Endothelial cell (in vitro differentiated cells): ENCODE measurements around the gene TNS3. TPM values are rescaled to one million over a fixed set of nuclear protein-coding genes. Genes with fewer than 3 reads are reported as not detected.

ENCODE experiments used
- DNase-seq: peaks from one replicate; pipeline ENCODE4 v3.0.0; 2021; ENCODE audit warnings: low spot score
- H3K27ac Mint-ChIP-seq: one replicate; pipeline ENCODE4 v1.8.0; 2021; ENCODE audit warnings: mixed read lengths, inconsistent platforms; ENCODE audit not compliant: unreplicated experiment
- H3K27me3 Mint-ChIP-seq: one replicate; pipeline ENCODE4 v1.8.0; 2021; ENCODE audit warnings: mild to moderate bottlenecking, moderate library complexity, mixed read lengths, inconsistent platforms; ENCODE audit not compliant: unreplicated experiment
- H3K36me3 Mint-ChIP-seq: one replicate; pipeline ENCODE4 v1.8.0; 2021; ENCODE audit warnings: mild to moderate bottlenecking, low read depth, mixed read lengths, inconsistent platforms; ENCODE audit not compliant: unreplicated experiment
- H3K4me1 Mint-ChIP-seq: one replicate; pipeline ENCODE4 v1.8.0; 2021; ENCODE audit warnings: mild to moderate bottlenecking, mixed read lengths, inconsistent platforms; ENCODE audit not compliant: unreplicated experiment
- H3K4me3 Mint-ChIP-seq: one replicate; pipeline ENCODE4 v1.8.0; 2021; ENCODE audit warnings: mild to moderate bottlenecking, mixed read lengths, inconsistent platforms; ENCODE audit not compliant: unreplicated experiment
- H3K9me3 Mint-ChIP-seq: one replicate; pipeline ENCODE4 v1.8.0; 2021; ENCODE audit warnings: mixed read lengths, inconsistent platforms; ENCODE audit not compliant: unreplicated experiment
- CTCF ChIP-seq: fragments of 200-600 bp; sonication (generic); IDR thresholded peaks from one replicate; pipeline ENCODE4 v1.5.0; 2021; ENCODE audit warnings: antibody characterized with exemption; ENCODE audit not compliant: unreplicated experiment
- total RNA-seq: library from RNA; stranded (reverse); fragmentation: NEBNext Ultra II Directional; extraction: Animal tissue kit (Norgen Biotek cat#: 25700); gene quantifications from one replicate; pipeline ENCODE4 v1.2.1, GENCODE V29; 2021; ENCODE audit not compliant: unreplicated experiment

TNS3 gene
- total RNA-seq, 1 donor from 2014 or later = 7.5 TPM

- no peak for TF ChIP-seq CTCF
- Mint-ChIP-seq H3K36me3 (no peaks in the 10 kb centered on the region), H3K27ac (no peak overlapping the region)
These were observed 337.2 kb downstream of the TNS3 start for GRCh38 chr7:47244692-47245091.

GRCh38 chr7:47241112-47242065, 340.5 kb downstream of the TNS3 start:
- Mint-ChIP-seq H3K27ac (no peak overlapping the region), H3K27me3 (peaks cover 2% of the 10 kb centered on the region), H3K36me3 (no peaks in the 10 kb centered on the region), H3K4me3 (no peak overlapping the region), H3K9me3 (no peaks in the 10 kb centered on the region), H3K4me1 (peaks cover 18% of the 10 kb centered on the region)
- DNase-seq = no peak
- no peak for TF ChIP-seq CTCF

More at GRCh38 chr7:47244692-47245091, 337.2 kb downstream of the TNS3 start:
- Mint-ChIP-seq H3K27me3 (no peaks in the 10 kb centered on the region), H3K9me3 (no peaks in the 10 kb centered on the region), H3K4me3 (no peak overlapping the region), H3K4me1 (peaks cover 15% of the 10 kb centered on the region)
- no peak for DNase-seq

GRCh38 chr7:47239931-47240421, 341.9 kb downstream of the TNS3 start:
- Mint-ChIP-seq H3K4me1 (peaks cover 18% of the 10 kb centered on the region), H3K36me3 (no peaks in the 10 kb centered on the region), H3K27me3 (peaks cover 2% of the 10 kb centered on the region), H3K27ac (no peak overlapping the region), H3K4me3 (no peak overlapping the region), H3K9me3 (no peaks in the 10 kb centered on the region)
- no peak for TF ChIP-seq CTCF
- no peak for DNase-seq

- Mint-ChIP-seq H3K4me1 (peaks cover 18% of the 10 kb centered on the region), H3K9me3 (no peaks in the 10 kb centered on the region), H3K27ac (no peak overlapping the region), H3K36me3 (no peaks in the 10 kb centered on the region), H3K4me3 (no peak overlapping the region), H3K27me3 (peaks cover 2% of the 10 kb centered on the region)
- DNase-seq = no peak
- TF ChIP-seq CTCF = no peak
These were observed 342.9 kb downstream of the TNS3 start for GRCh38 chr7:47239034-47239433.
